GM21447 (cell line): ENCODE measurements around the gene TBCEL.
"Not testable (repeated sequence)": the region's sequence is repeated elsewhere in the genome, so short reads cannot be mapped to it uniquely, and the experiment has no call there.

Source experiments
- ATAC-seq: cut with Tn5 transposase; IDR thresholded peaks from one replicate; pipeline ENCODE4 v1.9.1; 2021; ENCODE audit not compliant: unreplicated experiment

TBCEL gene

DNA sequence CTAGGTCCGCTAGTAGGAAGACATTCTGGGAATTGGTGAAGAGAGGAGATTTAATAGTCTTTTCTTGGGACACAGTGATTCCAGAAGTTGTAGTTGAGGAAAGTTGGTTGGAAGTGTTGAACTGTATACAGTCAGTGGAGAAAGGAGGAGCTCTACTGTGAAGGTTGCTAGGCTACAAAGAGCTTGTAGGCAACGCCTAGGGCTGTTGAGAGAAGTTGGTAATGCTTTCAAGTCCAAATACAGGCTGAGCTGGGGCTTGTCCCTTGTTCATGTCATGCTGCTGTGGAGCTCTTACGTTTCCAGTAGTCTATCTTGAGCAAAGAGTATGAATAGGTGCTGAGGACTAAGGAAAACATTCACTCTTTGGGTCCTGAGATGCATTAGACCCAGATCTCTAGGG lies 1.1 kb downstream of the TBCEL start:
- no peak for ATAC-seq

DNA sequence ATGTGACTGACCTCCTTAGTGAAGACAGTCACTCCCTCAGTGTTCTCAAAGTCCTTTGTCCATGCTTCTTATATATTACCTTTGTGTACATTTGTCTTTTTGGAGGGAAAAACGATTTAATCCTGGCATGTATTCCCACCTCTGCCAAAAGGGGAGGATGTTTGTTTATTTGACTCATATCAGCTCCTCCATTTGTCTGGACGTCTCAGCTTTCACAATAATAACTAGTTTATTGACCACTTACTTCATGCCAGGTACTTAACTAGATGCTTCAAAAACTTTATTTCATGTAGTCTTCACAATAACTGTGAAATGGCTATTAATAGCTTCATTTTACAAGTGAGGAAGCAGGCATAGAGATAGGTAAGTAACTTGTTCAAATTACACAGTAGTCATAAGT lies 5.3 kb downstream of the TBCEL start:
- no peak for ATAC-seq

DNA sequence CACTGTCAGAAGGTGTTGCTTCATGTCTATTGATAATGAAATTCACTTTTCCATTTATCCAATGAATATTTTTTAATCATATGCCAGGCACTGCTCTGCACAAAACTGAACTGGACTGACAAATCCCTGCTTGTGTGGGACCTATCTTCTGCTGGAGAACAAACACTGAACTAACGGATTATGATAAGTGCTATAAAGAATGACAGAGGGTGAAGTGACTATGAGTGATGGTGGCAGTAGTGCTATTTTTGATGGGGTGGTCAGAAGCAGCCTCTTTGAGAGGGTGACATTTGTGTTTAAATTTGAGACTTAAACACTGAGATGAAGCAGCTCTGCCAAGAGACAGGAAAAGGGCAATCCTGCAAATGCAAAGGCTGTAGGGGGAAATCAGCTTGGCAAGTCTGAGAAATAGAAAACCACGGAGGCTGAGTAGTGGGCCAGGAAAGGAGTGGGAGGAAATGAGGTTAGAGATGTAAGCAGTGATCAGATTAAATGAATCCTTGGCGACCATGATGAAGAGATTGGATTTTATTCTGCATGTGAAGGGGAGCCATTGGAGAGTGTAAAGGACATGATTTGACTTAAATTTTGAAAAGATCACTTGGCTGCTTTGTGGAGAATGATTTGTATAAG lies 6.0 kb downstream of the TBCEL start:
- no peak for ATAC-seq

DNA sequence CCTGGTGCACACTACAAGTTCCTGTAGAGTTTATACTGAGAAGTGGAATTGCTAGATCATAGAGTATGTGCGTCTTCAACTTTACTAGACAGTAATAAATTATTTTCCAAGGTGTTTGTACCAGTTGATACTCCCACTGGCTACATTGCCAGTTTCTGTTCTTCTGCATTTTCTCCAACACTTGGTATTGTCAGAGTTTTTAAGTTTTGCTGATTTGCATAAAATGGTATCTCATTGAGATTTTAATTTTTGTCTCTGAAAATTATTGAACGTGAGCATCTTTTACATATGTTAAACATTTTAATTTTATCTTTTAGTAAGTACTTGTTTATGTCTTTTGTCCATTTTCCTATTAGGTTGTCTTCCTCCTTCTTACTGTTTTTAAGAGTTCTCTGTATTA lies 7.3 kb downstream of the TBCEL start:
- no peak for ATAC-seq

DNA sequence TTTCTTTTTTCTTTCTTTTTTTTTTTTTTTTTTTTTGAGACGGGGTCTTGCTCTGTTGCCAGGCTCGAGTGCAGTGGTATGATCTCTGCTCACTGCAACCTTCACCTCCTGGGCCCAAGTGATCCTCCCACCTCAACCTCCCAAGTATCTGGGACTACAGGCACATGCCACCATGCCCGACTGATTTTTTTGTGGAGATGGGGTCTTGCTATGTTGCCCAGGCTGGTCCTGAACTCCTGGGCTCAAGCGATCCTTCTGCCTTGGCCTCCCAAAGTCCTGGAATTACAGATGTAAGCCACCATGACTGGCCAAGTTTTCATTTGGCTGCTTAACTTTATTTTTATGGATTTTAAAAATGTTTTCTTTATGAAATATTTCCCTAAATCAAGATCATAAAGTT lies 7.7 kb downstream of the TBCEL start:
- ATAC-seq: not testable (repeated sequence)

DNA sequence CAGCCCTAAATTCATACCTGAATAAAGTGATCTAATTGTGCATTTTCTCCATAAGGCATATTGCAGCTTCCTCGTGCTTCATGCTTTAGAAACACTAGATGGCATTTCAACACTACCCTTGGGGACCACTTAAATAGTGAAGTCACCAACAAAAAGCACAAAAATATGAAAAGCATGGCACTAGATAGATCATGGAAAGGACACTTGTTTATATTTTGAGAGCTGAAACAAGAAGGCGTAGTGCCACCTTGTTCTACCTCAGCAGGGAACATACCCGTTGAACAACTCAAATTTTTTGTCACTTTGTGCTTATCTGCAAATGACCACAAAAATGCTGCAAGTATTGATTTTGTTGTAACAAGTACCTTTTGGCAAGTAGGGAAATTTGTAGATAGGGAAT lies 8.6 kb downstream of the TBCEL start:
- no peak for ATAC-seq

DNA sequence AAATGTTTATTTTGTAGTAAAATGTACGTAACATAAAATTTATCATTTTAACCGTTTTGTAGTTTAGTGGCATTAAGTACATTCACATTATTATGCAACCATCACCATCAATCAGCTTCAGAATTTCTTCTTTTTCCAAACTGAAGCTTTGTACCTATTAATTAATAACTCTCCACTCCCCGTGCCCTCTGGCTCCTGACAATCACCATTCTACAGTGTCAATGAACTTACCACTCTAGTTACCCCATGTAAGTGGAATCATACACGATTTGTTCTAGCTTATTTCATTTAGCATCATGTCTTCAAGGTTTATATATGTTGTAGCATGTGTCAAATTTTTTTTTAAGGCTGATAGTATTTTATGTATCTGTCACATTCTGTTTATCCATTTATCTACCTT lies 9.7 kb downstream of the TBCEL start:
- no peak for ATAC-seq

DNA sequence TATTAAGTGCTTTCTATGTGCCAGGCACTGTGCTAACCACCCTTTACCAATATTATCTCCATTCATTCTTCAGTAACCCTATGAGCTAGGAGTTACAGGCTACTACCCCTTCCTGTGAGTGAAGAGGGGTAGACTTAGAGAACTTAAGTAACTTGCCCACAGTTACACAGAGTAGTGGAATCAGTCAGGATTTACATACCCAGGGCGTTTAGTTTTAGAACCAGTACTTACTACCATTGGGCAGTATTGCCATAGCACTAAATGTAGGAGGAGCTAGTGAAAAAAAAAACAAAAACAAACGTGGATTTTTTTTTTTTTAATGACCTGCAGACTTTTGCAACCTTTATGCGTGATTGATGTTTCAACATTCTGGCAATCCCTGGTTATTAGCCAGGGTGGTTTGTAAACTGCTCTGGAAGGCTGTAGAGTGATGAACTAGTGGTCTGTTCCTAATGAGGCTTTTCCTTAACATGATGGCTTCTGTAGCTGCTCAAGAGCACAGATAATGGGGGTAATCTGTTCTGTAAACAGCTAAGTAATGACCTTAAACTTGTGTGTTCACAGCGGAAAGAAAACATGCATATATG lies 11.4 kb downstream of the TBCEL start:
- no peak for ATAC-seq

DNA sequence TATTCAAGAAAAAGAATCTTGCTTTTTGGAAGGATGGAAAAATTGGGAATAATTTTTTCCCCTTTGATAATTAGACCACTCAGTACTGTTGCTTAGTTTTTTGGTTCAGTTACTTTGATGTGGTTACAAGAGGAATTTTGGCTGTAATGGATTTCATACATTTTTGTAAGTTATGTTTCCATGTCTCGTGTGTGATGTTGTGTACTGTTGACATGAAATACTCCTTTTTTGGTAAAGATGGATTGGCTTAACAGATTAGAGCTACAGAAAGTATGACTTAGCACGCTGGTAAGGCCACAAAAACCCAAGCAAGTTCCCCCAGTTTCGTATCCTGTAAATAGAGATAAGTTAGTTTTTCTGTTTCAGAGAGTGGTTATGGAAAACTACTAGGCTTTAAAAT lies 11.9 kb downstream of the TBCEL start:
- ATAC-seq: peak; percentile 58

DNA sequence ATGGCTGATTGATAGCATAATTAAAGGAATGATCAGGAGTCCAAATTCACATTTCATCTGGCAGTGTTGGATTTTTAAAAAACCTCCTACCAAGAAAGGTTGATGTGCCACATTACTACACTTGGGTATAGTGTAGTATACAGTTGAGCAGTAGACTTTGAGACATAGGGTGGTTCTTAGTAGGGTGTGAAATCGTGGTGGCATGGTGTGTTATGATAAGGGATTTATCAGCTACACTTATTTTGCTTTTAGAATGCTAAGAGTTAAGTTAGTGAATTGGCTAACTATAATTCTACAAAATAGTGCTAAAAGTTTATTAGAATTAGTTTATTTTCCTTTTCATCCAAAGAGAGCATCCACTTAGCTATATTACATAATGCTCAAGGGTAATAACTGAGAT lies 13.1 kb downstream of the TBCEL start:
- ATAC-seq: no peak

DNA sequence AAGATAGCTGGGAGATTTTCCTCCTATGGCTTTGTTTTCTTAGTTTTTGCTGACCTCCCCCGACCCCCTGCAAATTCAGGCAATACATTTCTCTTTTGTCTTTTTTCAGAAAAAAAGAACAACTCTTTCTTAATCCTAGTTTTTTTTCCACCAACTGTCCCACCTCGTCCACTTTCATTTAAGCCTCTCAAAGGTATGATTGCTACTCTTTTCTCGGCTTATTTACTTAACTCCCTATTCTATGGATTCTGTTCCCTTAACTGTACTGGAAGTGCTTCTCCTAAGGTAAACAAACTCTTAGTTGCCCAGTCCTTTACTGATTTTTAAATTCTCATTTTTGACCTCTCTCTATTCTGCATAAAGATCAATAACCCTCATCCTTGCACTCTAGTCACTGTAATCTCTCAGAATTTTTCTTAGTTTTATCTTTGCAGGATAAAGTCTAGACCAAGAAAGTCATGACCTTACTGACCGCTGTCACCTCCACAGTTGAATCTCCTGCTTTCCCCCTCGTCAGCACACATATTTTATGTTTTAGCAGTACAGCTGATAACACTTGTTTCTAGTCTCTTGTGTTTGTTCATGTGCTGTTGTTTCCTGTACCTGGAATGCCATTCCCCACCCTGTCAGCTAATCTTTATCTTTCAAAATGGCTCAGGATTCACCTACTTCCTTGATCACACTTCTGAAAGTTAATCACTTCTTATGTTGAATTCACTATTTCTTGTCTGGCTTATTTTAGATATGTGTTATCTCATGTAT lies 14.9 kb downstream of the TBCEL start:
- no peak for ATAC-seq

DNA sequence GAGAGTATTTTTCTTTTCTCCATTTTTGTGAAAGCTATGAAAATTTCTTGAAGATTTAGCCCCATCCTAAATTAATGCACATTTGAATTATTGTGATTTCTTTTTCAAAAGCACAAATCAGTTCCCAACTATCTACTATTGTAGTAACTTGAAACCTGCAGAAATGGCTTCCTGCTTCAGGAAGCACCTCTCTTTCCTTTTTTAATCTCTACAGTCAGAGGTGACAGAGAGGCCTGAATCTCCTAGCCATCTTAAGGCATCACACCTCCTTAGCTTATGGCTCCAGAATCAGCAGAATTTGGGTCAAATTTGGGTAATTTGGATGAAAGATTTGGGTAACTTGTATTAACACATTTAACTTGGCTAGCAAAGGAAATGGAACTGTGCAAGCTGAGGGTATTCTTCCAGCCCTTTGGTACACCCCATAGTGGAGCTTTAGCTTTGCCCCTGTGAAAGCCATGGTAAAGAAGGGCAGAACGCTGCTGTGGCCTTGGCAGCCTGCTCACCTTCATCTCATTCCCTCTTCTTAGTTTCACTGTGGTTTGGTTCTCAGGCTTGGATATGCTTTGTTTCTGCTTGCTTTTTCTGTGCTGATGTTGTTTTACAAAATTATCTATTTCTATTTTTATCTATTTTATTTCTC lies 16.2 kb downstream of the TBCEL start:
- ATAC-seq: no peak

DNA sequence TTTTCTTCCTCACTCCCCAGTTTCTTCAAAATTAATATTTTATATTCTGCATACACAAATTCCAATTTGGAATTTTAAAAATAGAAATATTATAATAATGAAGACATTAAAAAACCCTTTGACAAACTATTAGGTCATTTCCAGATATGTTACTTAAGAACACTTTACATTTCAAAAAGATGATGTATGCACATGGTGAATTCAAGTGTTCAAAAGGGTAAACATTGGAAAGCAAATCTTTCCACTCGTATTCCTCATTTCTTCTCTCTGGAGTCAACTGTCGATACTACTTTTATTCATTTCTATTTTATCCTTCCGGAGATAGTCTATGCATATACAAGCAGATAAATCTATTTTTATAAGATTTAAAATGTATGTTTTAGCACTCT lies 16.7 kb downstream of the TBCEL start:
- ATAC-seq: no peak

DNA sequence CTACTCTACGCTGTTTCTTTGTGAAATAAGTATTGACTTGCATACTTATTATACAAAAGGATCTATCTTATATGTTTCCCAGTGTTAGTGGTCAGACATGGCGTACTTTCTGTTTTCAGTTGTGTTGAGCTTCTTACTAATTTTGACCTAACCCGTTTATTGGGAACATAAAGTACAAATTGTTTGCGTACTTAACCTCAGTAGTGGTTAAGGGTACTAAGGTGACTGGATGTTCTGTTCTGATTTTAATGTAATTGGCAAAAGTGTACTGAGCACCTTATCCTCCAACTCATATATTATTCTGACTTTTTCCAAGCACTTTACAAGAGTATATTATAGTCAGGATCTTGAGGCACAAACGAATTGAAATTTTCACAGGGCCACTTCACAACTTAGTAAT lies 17.2 kb downstream of the TBCEL start:
- no peak for ATAC-seq

DNA sequence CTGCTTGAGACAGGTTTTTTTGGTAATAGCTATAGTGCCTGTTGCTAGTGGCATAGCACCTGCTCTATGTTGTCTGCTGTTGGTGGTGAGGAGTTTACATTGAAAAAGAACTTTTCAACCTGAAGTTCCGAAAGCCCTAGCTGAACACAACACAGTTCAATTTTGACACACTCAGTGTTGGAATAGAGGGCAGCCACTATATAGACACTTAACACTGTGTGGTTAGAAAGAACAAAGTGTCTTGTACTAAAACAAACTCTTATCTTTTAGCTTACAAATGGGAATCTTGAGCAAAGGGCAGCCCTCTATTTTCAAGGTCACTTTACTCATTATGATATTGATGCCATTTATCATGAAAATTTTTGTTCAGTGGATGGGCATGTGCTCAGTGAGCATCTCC lies 18.4 kb downstream of the TBCEL start:
- no peak for ATAC-seq

DNA sequence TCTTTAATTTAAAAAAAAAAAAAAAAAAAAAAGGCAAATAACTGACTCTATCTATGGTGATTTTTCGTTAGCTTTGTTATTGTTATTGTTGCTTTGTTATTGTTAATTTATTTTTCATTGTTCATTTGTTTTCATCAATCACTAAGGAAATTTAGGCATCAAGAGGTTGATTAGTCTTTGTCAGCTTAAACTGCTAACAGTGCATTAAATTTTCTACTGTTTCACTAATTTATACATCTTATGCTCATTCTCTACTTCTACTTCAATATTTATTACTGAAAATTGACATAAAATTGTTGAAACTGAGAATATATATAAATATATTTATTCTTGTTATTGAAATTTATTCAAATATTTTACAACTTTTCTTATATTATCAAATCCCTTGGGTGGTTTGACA lies 24.0 kb downstream of the TBCEL start:
- ATAC-seq: no peak

DNA sequence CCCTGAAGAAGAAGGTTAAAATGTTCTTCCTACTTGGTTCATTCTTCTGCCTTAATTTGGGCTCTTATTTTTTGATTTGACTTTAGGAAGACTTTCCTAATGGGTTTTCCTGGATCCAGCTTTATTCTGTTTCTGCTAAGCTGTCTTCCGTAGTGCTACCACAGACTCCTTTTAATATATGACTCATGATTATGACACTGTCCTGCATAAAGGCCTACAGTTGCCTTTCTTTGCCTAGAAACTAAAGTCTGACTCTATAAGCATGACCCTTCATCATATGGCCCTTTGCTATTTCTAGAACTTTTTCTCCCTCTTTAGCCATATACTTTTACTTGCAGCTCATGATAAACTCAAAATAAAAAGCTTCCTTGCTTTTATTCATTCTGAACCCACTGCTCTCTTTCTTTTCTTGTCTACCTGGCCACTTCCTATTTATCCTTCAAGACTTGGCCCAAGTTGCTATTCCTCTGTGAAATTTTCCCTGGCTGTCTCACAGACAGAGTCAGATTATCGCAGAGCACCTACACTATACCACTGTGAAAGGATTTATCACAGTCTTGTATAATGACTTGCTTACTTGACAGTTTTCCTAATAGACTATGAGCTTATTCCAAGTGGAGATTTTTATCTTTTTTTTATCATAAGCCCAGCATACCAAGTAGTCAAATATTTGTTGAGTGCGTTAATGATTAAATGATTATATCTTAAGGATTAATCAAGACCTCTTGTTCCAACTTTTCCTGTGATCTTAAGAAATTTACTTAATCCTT lies 24.7 kb downstream of the TBCEL start:
- no peak for ATAC-seq

DNA sequence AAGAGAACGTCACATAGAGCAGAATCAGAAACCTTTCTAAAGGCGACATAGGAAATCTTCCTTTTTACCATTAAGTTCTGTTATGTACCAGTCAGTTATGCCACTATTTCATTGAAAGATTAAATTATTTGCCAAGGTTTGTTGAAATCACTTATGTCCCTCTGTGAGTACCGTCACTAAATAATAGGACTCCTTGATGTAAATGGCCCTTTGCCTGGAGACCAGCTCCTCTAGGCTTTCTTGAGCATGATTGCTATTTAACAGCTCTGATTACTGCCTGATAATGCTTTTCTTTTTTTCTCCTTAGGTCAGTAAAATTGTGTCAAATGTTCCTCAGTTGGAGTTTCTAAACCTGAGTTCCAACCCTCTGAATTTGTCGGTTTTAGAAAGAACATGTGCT lies 29.3 kb downstream of the TBCEL start:
- no peak for ATAC-seq

DNA sequence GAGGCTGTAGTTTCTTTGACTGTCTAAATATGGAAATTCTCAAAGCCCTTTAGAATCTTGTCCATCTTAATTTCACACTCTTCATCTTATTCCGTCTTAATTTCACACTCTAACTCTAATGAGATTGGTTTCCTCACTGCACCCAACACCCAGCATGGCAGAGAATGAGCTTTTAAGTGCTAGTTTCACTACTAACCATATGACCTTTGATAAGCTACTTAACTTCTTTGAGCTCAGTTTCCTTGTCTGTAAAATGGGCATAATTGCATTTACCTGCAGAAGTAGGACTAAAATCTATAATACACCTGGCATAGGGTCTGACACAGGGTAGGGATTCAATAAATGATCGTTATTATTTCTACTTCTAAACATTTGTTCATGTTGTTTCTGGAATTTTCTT lies 30.4 kb downstream of the TBCEL start:
- ATAC-seq: no peak

DNA sequence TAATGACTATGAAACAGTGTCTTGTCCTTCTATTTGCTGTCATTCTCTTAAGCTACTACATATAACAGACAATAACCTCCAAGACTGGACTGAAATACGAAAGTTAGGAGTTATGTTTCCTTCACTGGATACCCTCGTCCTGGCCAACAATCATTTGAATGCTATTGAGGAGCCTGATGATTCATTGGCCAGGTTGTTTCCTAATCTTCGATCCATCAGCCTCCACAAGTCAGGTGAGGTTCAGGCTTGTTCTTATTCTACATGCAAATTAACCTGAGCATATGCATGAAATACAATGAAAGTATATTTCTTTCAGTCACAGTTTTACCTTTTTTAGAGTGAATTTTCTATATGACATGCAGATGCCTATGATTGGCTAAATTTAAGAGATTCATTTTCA lies 31.2 kb downstream of the TBCEL start:
- no peak for ATAC-seq

DNA sequence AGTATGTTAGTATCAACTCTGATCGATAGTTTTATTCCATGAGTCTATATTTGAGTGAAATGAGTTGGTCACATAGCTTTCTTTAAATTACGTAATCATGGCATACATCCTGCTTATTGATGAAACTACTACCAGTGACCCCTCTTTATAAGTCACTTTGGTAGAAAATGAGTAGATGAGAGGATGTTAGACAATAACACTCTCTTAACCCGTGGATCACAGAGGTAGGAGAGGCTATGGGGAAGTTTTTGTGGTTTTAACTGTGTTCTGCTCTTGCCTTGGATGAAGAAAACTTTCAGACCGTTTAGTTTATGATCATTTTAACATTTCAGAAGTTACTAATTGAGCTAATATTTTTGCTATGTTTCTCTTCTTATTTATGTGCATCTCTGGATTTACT lies 34.0 kb downstream of the TBCEL start:
- no peak for ATAC-seq
